SH-SY5Y (cell line): ENCODE measurements around the gene ASAP2.

ENCODE experiments used
- GATA2 ChIP-seq: IDR thresholded peaks from 2 replicates; pipeline ENCODE4 v1.6.1; 2011; ENCODE audit warnings: mild to moderate bottlenecking, low read depth, low read length
- GATA3 ChIP-seq: IDR thresholded peaks from 2 replicates; pipeline ENCODE4 v1.6.1; 2011; ENCODE audit warnings: low read depth, mild to moderate bottlenecking, low read length, moderate library complexity

Gene ASAP2

DNA sequence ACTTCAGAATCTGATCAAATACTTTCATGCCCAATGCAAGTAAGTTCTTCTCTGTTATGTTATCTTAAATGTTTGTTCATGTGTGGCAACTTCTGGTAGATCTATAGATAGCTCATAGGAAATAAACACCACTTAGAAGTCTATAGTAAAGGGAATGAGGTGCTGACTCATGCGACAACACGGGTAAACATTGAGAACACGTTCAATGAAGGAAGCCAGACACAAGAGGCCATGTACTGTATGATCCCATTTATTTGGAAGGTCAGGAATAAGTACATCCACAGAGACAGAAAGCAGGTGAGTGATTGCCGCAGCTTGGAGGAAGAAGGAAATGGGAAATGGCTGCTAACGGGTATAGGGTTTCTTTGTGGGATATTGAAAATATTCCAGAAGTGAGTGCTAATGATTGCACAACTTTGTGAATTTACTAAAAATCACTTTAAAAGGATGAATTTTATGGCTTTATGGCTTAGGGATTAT lies 121.3 kb downstream of the ASAP2 start:
- TF ChIP-seq GATA3 (no peak), GATA2 (no peak)

DNA sequence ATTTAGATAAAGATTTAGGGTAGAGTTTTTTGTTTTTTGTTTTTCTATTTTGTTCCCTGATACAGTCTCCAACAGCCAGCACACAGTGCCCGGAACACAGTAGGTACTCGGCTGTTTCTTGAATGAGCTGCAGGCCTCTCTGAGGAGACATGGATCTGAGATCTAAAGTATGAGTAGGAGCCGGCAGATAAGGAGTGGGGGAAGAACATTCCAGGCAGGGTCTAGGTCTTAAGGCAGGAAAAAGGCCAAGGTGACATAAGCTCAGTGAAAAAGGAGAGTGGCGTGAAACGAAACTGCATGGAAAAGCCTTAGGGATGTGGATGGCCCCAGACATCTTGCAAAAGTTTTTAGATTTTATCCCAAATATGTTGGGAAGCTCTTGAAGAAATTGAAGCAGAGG lies 122.3 kb downstream of the ASAP2 start:
- TF ChIP-seq GATA2, result no peak
- no peak for TF ChIP-seq GATA3

DNA sequence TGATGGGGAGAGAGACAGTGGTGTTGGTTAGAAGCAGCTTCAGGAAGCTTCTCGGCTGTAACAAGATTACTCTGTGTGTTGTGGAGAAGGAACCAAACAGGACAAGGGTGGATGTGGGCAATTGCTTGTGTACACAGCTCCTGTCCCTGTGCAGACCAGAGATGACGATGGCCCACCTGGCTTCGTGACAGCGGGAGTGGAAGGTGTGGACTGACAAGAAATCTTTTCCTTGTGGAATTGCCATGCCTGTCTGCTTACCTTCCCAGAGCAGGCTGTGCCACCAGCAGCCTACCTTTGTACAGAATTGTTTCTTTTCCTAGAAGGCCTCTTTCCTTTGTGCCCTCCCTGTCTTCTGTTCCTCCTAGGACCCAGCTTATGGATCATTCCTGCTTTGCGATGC lies 122.9 kb downstream of the ASAP2 start:
- TF ChIP-seq GATA2, result no peak

DNA sequence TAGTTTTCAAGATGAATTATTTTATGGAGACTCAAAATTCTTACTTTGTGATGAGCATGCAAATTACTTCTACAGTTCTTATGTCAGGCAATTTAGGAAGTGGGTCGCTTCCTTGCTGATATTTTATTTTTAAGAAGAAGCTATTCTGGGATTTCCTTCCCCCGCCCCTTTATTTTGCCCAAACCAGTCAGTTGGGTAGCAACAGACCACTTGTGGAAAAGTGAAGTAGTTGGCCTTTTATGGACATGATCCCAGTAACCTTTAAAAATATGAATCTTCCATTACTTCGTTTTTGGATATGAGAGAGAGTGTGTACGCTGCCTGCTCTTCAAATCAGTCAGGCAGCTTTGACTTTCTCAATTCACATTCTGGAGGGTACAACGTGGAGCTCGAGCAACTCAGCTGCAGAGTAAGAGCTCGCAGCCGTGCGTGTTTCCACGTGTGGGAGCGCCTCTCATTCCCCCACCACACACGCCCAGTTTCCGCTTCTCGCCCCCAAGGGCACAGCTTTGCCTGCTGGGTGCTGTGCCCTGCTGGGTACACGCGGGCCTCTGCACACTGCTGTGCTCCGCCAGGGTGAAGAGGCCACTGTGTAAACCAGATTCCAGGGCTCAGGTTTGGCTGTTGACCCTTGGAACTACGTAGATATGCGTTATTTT lies 124.1 kb downstream of the ASAP2 start:
- no peak for TF ChIP-seq GATA3
- TF ChIP-seq GATA2, result no peak

DNA sequence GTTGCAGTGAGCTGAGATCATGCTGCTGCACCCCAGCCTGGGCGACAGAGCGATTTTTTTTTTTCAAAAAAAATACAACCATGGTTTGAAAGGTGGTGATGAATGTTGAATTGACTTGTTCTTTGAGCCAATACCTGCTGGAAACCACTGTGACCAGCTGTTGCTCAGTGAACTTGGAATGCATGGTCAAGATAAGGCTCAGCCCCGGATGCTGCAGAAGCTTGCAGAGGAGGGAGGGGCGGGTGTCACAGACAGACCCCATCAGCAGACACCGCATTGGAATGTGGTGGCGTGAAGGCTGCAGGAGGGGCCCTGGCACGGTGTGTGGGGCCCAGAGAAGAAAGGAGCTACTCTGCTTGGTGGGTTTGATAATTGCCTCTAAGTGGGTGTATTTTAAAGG lies 125.1 kb downstream of the ASAP2 start:
- TF ChIP-seq GATA2 (no peak), GATA3 (no peak)

DNA sequence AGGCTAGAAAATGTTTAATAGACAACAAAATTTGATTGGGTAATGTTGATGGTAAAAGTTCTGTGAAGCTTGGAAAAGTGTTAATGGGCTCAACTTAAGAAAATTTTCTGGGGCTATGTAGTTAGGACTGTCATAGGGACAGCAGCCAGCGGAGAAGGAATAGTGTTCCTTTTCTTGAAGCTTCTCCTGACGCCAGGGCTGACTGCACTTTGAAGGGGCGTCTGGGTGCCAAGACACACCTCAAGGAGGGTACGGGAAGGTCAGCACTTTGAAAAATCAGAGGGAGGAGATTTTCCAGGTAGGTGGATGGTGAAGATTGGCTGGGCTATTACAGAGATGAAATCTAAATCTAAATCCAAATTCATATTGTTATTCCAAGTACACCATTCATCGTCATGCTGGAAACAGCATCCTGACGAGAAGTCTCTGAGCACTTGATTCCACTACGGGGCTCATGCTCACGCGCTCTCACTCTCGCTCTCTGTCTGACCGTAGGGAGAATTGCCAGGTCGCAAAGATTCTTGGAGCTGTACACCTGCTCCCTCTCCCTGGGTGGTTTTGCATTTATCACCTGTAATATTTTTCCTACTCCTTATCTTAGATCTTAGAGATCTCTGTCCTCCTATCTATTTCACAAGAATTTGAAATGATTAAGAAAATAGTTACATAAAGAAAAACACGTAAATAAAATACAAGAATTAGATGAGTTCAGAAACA lies 125.7 kb downstream of the ASAP2 start:
- no peak for TF ChIP-seq GATA2
- TF ChIP-seq GATA3, result no peak

GRCh38 chr2:9332853-9333245 lies 126.2 kb downstream of the ASAP2 start:
- no peak for TF ChIP-seq GATA2
- TF ChIP-seq GATA3, result no peak

- TF ChIP-seq GATA3 (no peak), GATA2 (no peak)
These were observed 127.1 kb downstream of the ASAP2 start for GRCh38 chr2:9333591-9334171.

- TF ChIP-seq GATA2 (no peak), GATA3 (no peak)
These were observed 128.1 kb downstream of the ASAP2 start for GRCh38 chr2:9334761-9335160.

GRCh38 chr2:9335322-9335832 lies 128.8 kb downstream of the ASAP2 start:
- TF ChIP-seq GATA2 (no peak), GATA3 (no peak)

DNA sequence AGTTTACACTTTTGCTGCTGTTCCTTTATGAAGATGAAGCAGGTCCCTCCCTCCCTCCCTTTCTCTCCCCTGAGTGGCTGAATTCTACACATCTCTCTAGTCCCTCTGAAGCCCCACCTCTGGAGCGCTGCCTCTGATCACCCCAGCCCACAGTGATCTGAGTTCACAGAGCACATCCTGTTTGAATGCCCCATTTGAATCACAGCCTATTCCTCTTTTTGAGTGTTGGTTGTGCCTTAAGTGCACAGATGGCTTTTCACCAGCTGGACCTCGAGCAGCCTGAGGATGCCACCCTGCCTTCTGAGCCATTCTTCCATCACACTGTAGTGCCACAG lies 129.6 kb downstream of the ASAP2 start:
- TF ChIP-seq GATA3 (no peak), GATA2 (no peak)

DNA sequence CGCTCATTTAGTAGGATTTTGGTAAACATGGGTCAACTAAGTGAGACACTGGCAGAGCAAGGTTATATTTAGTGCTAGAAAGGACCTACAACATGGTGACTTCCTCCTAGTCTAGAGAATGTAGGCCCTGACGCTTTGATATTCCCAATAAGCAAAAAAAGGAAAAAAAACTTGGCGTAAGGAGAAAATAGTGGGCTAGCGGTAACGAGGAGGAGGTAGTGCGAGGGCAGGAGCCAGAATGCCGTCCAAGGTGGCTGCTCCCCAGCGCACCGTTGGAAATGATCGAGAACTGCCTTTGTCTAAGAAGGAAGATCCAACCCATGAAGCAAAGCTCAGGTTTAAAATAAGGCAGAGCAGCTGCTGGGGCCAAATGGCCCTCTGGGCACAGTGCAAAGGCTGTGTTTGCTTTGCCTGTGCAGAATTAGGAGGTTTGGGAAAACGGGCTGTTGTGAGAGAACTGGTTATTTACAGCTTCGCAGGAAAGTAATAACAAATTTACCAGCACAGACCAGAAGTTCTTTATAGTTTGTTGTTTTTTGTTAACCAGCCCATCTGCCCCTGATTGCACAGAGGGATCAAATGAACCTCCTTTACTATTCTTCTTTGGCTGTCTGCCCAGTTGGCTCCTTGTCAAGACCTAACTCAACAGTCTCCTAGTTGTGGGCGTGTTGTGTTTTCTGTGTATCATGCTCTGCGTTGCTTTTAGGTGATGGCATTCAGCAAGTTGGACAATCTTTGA lies 130.1 kb downstream of the ASAP2 start:
- no peak for TF ChIP-seq GATA3
- TF ChIP-seq GATA2, result no peak

DNA sequence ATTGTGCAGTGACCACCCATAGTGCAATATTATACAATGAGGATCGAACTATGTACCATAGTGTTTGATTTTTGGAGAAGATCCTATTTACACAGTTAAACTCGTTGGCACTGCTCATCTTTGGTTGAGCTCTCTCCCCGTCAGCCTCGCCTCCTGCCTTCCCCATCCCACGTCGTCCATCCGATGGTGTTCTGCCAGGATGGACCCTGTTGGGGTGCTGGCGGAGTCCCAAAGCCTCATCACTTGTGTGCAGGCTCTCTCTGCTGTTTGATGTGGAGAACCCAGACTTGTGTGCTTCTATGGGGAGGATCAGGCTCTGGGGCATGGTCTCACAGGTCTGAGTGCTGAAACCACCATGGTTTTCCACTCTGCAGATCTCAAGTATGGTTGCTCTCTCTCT lies 131.3 kb downstream of the ASAP2 start:
- TF ChIP-seq GATA2, result no peak
- TF ChIP-seq GATA3, result no peak

DNA sequence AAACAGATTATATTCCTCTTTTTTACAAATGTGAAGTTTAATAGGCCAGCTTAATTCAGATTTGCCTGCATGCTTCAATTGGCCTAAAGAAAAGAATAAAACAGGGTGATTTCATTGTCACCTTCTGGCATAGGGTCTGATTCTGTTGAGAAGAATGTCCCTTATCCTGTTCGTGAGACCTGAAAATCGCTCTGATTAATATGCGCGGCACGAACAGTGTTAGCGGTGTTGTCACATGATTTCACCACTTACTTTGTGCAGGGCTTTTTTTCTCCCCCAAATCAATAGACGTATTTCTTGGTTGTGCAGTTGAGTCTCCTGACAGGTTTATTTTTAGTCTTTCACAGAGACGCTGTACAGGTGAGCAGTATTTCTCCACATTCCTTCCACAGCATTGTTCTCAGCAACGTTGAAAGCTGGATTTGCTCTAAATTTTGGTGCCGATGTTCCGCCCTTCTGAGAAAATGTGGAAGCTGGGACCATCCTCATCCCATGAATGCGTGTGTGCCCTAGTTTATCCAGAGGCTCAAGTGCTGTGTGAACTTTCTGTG lies 134.8 kb downstream of the ASAP2 start:
- TF ChIP-seq GATA2 (no peak), GATA3 (no peak)
